ENCODE measurements around the gene TNS3.

TNS3 gene

DNA sequence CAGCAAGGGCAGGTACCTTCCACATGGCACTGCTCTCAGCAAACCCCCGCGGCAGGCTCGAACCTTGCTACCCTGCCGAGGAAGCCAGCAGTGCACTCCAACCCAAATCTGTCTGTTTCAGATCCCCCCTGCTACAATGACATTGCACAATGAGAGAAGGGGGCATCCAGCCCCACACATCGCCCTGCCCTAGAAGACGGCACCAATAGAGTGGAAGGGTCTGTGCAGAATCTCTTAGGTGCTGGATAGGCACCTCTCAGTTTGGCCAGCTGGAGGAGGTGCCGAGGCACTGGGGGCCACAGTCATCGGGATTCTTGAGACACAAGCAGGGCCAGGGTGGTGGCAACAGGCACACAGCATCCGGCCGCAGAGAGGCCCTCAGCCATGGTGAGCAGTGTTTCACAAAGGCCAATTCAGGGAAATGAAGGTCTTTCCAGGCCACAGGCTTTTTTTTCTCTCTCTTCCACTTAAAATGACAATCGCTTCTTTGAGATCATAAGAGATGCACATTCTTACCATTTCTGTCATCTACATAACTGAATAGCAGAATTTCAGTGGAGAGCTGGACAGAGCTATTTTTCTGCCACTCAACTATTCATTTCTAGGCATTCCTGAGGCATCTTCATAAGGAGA lies 281.3 kb downstream of the TNS3 start:
- no peak for DNase-seq

DNA sequence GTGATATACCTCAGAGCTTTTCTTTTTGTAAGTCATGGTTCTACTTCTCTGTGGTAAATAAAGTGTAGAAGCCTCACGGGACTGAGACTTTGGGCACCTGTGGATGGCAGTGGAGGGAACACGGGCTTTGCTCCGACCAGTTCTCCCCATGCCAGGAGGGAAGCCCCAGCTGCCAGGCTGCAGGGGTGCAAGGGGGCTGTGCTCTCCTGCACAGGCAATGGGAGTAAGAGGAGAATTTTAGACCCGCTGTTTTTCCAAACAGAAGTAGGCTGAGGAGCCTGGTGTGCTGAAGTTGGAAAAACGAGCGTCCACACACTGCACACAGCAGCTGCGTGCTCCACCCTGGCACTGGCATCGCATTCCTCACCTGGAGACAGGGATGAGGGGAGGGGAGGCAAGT lies 282.4 kb downstream of the TNS3 start:
- DNase-seq = peak in 1 of 4 experiments; percentile 2

DNA sequence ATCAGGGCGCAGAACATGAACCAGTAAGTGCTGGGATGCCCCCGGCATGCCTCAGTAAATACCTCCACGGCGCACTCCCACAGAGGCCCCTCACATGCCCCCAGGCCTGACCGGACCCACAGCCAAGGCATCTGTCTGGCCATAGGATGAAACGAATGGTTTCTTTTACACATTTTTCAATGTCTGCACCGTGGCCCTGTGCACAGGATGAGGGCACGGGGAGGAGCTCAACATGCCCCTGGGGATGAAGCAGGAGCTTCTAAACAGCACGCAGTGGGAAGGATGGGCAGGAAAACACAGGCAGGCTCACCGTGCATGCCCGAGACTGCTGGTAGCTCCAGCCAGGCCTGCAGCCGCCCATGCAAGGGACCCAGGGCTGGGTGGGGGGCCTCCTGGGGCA lies 283.3 kb downstream of the TNS3 start:
- DNase-seq = no peak

DNA sequence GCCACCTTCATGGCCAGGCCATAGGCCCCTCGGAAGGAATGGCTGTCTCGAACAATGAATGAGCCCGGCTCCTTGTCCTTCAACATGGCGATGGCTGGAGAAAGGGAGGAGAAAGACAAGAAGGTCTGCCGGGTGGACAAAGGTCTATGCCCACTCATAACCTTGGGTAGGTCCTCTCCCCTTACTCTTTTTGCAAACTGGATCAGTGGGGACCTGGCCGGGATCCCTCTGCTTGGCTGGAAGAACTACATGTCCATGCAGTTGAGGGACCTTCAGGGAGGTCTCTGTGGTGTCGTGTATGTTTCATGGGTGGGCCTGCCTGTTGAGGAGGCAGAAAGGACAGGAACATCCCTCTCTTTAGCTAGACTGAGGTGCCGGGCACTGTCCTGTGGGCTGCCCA lies 284.8 kb downstream of the TNS3 start:
- no peak for DNase-seq

DNA sequence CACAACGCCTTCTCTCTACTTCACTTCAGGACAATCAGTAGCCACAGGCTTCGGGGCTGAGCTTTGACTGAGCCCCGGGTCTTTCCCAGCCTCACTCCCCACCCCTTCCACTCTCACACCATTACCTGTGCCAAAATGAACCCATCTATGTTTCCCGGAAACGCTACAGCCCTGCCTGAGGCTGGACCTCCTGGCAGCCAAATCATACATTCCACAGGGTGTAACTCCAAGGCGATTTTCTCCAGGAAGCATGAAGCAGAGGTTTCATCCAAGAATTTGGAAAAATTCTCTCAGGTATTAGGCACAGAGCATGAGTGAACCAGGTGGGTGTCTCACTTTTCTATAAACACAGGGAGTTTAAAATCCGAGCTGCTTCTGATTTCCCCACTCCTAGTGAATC lies 286.3 kb downstream of the TNS3 start:
- no peak for DNase-seq

DNA sequence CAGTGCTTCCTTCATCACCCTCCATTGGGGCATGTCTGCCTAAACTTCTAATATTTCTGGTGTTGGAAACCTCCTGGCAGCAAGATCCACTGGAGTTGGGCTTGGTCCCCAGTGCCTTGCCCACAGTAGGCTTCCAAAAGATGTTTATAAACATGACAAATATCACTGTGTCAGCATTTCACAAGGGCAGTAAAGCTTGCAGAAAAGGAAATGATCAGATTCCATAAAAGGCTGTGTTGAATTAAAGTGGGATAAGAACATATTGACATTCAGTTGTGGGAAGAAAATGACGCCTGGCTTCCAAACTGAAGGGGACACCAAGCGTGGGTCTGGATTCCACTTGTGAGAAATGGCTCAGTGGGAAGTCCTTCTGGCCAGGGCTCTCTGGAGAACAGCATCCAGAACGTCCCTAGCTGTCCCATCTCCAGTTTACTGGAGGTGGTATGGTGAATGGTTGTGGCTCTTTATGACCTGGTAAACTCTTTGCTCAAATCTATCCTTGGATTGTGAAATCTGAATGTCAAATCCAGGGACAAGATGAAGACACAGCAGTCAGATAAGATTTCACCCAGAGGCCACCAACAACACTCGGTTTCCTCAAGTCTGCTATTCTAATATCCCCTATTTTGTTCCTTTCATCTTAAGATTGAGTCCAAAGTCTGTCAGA lies 287.2 kb downstream of the TNS3 start:
- DNase-seq = no peak

DNA sequence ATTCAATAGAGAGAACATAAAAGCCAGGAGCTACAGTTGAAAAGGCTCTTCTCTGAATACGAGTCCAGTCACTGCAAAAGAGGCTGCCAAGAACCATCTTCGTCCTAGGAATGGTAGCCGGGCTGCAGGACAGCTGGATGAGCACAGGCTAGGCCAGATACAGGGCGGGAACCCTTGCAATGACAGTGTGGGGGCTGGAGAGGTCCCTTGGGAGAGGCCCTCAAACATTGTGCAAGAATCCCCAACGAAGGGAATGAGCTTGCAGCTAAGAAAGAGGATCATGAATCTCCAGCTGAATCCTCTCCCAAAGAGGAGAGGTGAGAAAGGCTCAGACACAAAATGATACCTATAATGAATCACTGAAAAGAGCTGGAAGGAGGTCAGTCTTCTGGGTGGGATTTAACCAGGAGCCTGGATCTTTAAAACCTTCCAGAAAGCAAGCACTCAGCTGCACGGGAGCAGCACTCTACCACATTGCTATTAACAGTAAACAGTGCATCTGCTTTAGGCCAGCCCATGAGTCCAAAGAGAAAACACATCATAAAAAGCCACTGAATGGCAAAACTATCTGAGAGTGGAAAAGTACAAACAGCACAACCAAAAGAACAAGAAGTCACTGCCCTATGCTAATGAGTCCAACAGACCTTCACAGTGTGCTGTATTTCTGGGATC lies 287.9 kb downstream of the TNS3 start:
- no peak for DNase-seq

DNA sequence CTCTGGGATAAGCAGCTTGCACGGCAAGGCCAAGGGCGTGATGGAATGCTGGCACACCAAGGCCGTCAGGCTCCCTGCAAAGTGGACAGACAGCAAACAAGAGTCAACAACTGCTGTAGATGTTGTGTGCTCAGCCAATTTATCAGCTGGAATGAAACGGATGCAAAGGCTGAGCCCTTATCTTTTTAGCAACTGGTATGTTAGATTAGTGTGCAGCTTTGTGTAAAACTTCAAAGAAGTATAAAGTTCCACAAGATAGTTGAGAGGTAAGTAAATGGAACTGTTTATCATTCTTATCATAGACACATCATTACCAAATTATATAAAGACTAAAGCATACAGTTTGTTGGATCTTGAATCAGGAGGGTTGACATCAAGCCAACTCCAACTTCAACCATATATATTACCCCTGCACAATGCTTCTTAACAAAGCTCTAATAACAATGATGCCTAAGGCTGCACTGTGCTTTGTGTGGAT lies 289.0 kb downstream of the TNS3 start:
- no peak for DNase-seq

DNA sequence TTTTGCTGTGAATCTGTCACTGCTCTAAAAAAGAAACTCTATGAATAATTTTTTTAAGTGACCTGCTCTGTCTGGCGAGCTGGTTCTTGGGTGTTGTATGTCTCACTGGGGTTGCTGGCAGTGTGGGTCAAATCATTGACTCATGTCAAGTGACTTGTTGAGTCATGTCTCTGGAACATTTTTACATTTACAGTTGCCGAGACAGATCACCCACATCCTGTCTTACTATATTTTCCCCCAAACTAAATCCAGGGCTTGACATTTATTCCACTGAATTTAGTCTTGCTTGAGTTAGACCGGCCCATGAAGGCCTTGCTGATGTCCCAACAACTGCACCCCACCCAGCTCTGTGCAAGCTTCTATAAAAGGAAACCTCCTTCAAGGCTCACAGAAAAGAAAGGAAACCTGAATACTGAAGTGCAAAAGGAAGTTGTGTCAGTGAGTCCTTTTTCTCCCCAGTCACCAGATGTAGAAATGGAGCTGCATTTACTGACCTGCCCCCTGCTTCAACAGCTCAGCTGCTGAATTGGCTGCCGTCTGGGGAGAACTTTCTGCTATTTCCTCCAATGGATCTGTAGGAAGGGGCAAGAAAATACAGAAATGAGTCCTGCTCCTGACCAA lies 290.3 kb downstream of the TNS3 start:
- peak; percentile 81 to 94 (median 85) for DNase-seq

DNA sequence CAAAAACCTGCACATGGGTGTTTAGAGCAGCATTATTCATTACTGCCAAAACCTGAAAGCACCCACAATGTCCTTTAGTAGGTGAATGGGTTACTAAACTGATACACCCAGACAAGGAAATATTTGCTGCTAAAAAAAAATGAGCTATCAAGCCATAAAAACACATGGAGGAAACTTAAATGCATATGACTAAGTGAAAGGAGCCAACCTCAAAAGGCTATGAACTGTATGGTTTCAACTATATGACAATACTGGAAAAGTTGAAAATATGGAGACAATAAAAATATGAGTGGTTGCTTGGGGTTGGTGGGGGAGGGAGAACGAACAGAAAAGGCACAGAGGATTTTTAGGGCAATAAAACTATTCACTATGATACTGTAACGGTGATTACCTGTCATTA lies 291.0 kb downstream of the TNS3 start:
- no peak for DNase-seq

DNA sequence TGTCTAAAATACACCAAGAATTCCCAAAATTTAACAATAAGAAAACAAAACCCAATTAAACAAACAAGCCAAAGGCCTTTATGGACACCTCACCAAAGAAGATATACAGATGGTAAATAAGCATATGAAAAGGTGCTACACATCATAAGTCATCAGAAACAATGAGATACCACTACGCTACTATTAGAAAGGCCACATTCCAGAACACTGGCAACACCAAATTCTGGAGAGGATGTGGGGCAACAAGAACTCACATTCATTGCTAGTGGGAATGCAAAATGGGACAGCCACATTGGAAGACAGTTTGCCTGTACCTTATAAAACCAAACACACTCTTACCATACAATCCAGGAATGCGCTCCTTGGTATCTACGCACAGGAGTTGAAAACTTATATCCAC lies 291.4 kb downstream of the TNS3 start:
- DNase-seq = no peak

DNA sequence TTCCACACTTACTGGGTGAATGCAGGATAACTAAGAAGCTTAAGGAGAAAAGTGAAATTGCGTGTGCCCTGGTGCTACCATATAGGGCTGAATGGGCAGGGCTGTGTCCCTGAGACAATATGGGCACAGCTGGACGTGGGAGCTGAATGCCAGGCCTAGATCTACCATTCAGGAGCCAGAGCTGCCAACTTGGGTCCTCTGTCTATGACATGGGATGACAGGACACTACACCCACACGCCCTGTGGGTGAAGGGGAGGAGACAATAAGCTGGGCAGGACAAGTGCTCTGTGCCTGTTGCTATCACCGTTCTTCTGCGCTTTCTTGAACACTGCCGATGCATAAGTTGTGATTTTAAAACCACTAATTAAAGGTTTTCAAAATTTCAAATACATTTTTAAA lies 293.9 kb downstream of the TNS3 start:
- peak; percentile 27 to 56 (median 54) for DNase-seq

DNA sequence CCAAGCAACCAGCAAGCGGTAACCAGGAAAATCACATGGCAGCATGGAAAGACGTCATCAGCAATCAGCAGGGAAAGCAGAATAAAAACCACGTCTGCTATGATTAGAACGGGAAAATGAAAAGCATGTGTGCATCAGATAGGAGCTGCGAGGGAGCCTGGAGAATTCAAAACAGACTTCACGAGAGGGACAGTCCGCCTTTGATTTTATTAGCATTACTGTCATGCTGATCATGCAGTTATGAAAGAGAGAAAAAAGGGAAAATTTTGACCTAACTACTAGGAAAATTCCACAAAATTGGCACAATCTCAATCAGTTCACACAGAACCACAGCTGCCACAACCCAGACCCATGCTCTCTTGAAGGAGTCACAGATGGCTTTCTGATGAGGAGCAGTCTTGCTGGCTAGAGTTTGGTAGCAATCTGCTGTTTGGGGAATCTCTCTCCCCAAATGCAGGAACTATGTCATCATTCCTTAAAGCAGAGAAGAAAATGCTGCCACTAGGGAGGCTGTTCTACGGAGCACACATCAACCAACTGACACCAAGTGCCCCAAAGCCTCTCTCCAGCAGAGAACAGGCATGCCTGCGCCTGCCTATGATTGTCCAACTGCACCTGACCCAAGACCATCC lies 295.9 kb downstream of the TNS3 start:
- DNase-seq = no peak

DNA sequence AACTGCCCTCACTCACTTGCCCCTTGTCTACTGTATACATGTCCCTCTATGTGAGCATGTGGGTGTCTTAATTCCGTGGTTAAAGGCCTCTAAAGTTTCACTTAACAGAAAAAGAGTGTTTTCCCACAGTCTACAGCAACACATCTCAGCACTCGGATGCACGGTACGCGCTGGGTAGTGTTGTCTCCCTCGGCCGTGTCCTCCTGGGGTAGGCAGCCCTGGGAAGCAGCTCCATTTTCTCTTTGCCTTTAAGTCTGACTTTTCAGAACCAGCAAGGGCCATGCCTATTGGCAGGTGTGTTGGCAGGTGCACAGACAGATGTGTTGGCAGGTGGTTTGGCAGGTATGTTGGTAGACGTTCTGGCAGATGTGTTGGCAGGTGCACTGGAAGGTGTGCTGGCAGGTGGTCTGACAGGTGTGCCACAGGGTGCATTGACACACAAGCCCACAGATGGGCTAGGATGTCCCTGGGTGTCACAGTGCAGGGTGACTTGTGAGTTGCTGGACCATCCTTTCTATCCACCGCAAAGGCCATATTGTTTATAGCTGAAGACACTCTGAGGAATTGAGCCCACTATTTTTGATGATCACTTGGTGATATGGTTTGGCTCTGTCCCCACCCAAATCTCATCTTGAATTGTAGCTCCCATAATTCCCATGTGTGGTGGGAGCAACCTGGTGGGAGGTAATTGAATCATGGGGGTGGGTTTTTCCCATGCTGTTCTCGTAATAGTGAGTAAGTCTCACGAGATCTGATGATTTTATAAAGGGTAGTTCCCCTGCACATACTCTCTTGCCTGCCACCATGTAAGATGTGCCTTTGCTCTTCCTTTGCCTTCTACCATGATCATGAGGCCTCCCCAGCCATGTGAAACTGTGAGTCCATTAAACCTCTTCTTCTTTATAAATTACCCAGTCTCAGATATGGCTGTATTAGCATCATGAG lies 296.9 kb downstream of the TNS3 start:
- peak in 1 of 4 experiments; percentile 17 for DNase-seq

DNA sequence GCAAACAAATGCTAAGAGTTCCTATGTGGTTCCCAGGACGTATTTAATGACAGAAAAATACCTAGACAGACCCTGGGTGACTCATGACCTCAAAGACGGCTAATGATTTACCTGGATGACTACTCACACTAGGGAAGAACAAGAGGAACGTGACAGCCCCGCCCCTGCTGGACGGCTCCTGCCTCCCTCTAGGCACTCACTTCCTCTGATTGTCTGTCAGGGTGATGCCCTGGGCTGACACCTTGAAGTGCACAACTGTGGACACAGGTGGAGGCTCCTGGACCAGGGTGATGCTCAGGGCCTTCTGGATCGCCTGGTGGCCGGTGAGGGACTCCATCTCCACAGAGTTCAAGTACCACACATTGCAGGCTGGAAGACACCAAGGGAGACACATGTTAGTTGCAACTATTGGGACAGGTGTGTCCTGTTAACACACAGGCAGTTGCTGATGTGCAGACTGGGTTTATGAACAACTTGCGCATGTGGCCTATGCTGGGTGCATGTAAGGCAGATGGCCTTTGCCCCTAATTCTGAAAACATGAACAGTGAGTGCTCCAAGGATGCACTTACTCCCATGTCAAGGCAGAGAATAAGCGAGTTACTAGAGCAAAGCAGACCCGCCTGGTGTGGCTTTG lies 298.3 kb downstream of the TNS3 start:
- no peak for DNase-seq

DNA sequence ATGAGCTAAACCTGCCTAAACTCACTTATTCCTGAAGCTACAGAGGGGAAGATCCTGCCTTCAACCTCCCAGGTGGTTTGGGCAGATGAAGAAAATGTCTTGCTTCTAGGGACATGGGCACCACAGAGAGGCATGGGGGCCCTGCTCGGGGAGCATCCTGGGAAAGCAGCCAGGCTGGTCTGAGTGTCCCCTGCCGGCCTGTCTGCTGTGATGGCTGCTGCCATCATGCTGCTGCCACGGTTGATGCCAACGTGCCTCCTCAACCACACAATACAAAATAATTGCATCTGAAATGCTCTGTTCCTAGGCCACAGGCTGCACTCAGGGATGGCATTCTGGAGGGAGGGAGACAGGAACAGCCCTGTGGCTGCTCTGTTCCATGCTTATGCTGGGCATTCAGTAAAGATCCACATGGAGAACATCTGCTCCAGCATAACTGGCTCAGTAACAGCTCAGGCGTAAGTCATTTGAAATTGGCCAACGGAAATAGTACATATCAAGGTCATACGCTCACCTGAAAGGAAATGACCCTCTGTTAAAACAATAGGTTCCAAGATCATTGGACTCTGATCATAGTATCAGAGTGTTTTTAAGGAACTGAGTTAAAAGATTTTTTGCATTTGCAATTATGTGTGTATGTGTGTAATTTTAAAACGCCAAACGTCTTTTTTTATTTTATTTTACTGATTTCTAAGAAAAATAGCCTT lies 299.0 kb downstream of the TNS3 start:
- no peak for DNase-seq

DNA sequence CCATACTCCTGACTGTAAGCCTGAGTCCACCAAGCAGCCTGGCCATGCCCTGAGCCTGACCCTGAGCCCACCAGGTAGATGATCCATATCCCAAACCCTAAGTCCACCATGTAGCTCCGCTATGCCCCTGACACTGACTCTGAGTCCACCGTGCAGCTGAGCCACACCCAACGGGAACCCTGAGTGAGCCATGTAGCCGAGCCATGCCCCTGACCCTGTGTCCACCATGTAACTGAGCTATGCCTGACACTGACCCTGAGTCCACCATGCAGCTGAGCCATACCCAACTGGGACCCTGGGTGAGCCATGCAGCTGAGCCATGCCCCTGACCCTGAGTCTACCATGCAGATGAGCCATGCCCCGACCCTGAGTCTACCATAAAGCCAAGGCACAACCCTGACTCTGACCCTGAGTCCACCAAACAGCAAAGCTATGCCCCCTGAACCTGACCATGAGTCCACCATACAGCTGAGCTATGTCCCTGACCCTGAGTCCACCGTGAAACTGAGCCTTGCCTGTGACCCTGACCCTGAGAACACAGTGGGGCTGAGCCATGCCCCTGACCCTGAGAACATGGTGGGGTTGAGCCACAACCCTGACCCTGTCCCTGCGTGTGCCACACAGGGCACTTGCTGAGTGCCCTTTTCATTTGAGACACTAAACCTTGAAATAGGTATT lies 299.8 kb downstream of the TNS3 start:
- DNase-seq = no peak

DNA sequence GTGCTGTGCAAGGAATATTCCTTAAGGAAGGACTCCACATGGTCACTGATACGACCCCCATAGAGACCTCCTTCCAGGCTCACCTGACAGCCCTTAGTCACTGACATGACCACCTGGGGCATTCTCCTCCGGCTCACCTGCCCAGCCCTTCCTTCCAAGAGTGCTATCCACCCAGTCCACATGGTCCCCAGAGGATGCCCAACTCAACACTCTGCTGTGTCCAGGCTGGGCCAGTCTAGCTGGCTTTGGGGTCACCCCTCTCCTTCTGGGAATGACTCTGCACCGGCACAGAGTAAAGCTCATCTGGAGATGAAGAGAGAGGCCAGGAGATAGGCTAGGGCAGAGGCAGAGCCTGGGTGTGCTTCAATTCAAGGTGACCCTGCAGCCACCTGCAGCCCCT lies 300.8 kb downstream of the TNS3 start:
- no peak for DNase-seq

DNA sequence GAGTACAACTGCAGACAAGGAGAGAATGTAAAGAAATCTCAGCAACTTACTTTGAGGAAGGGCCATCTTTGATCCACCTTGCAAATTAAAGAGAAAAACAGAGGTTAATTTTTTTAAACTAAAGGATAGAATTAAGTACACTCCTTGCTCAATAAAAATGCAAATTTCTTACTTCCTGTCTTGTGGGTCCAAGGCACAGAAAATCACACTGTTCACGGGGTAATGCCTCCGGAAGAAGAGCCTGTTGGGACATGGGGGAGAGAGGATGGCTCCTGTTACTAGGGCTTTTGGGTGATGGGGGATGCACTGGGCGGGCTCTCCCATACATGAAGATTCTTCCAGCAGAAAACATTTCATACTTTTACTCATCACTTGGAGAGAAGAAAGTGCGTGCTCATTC lies 301.8 kb downstream of the TNS3 start:
- no peak for DNase-seq

DNA sequence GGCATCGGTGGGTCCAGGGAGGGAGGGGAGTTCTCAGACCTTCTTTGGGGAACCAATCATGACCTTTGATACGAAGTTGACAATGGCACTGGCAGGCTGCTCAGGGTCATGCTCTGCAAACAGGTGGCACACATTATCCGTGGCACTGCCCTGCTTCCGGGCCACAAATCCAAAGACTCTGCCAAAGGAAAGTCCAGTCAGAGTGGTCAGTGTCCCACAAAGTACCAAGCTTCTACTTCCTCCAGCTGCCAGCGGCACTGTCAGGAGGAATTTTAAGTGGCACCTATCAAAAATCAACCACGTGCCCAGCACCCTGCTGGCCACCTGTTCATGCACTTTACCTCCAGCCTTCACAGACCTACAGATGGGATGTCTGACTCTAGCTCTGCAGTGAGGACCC lies 303.9 kb downstream of the TNS3 start:
- DNase-seq = no peak
